CD14-positive monocyte (primary cell): ENCODE results near the gene DPP7. TPM values are rescaled to one million over a fixed set of nuclear protein-coding genes. Genes with fewer than 3 reads are reported as not detected.

ENCODE experiments used
- DNase-seq, 3 donors: peaks; one replicate each; pipeline ENCODE4 v3.0.0-alpha.2; 2011 to 2022
- H2AFZ ChIP-seq: 2 replicates; pipeline ENCODE4 v1.6.0; 2012; ENCODE audit warnings: mild to moderate bottlenecking, low read depth, low read length, inconsistent platforms; ENCODE audit not compliant: insufficient read depth, poor library complexity, severe bottlenecking
- H3K27ac ChIP-seq, 2 donors: 1 replicate in 1 of 2; 2 replicates in 1 of 2; pipeline ENCODE4 v1.5.1; 2012 to 2013; ENCODE audit warnings: low read length in 2 of 2, control low read depth in 1 of 2, inconsistent platforms in 1 of 2, low read depth in 1 of 2, mild to moderate bottlenecking in 1 of 2
- H3K27me3 ChIP-seq, 2 donors: one replicate each; pipeline versions ENCODE4 v1.6.0 to v1.6.1; 2011 to 2013; ENCODE audit warnings: low read length in 2 of 2; ENCODE audit not compliant: control insufficient read depth in 2 of 2, insufficient read depth in 2 of 2
- H3K36me3 ChIP-seq, 2 donors: replicated peaks in 1 of 2; 1 replicate in 1 of 2; 2 replicates in 1 of 2; pipeline versions ENCODE4 v1.5.1 to v1.6.1; 2012 to 2013; ENCODE audit warnings: low read length in 2 of 2, control low read depth in 1 of 2, inconsistent platforms in 1 of 2, mild to moderate bottlenecking in 1 of 2; ENCODE audit not compliant: insufficient read depth in 2 of 2, control insufficient read depth in 1 of 2
- H3K4me1 ChIP-seq, 2 donors: 1 replicate in 1 of 2; 2 replicates in 1 of 2; pipeline versions ENCODE4 v1.5.1 to v1.6.1; 2012 to 2013; ENCODE audit warnings: low read length in 2 of 2, control low read depth in 1 of 2, inconsistent platforms in 1 of 2, mild to moderate bottlenecking in 1 of 2, moderate library complexity in 1 of 2; ENCODE audit not compliant: insufficient read depth in 2 of 2, control insufficient read depth in 1 of 2
- H3K4me2 ChIP-seq: replicated peaks from 2 replicates; pipeline ENCODE3; 2012; ENCODE audit warnings: low read length, moderate library complexity, mild to moderate bottlenecking; ENCODE audit not compliant: poor library complexity, severe bottlenecking; ENCODE audit errors: extremely low read depth
- H3K4me3 ChIP-seq, 3 experiments: fragments of 200-600 bp in 1 of 3; sonication (generic) in 1 of 3; replicated peaks in 1 of 3; 1 replicate in 2 of 3; 2 replicates in 1 of 3; pipeline ENCODE4 v1.5.1; 2011 to 2013; ENCODE audit warnings: low read length in 3 of 3, mild to moderate bottlenecking in 3 of 3, control low read depth in 2 of 3, low read depth in 2 of 3, inconsistent platforms in 1 of 3, moderate library complexity in 1 of 3
- H3K79me2 ChIP-seq: 2 replicates; pipeline ENCODE4 v1.6.0; 2012; ENCODE audit warnings: mild to moderate bottlenecking, control low read depth, inconsistent platforms, low read length, moderate library complexity; ENCODE audit not compliant: insufficient read depth
- H3K9ac ChIP-seq: 2 replicates; pipeline ENCODE4 v1.6.0; 2017; ENCODE audit warnings: low read length, mild to moderate bottlenecking; ENCODE audit not compliant: insufficient read depth, poor library complexity, severe bottlenecking
- H3K9me3 ChIP-seq, 2 donors: replicated peaks in 1 of 2; 1 replicate in 1 of 2; 2 replicates in 1 of 2; pipeline versions ENCODE4 v1.5.1 to v1.6.1; 2012 to 2013; ENCODE audit warnings: low read length in 2 of 2, control low read depth in 1 of 2; ENCODE audit not compliant: control insufficient read depth in 1 of 2, insufficient read depth in 1 of 2
- H4K20me1 ChIP-seq: 2 replicates; pipeline ENCODE4 v1.6.0; 2012; ENCODE audit warnings: mild to moderate bottlenecking, low read length, control low read depth, moderate library complexity; ENCODE audit not compliant: insufficient read depth
- H3K27ac Mint-ChIP-seq, 7 donors: one replicate each; pipeline ENCODE4 v1.8.0; 2020; ENCODE audit warnings: mild to moderate bottlenecking in 7 of 7, mixed read lengths in 7 of 7, moderate library complexity in 6 of 7, inconsistent platforms in 2 of 7
- H3K27me3 Mint-ChIP-seq, 3 donors: one replicate each; pipeline ENCODE4 v1.8.0; 2021 to 2022; ENCODE audit warnings: low read depth in 3 of 3, mild to moderate bottlenecking in 3 of 3, mixed read lengths in 3 of 3, moderate library complexity in 3 of 3, inconsistent platforms in 1 of 3
- H3K36me3 Mint-ChIP-seq, 2 donors: one replicate each; pipeline ENCODE4 v1.8.0; 2020; ENCODE audit warnings: mixed read lengths in 2 of 2, inconsistent platforms in 1 of 2, mild to moderate bottlenecking in 1 of 2
- H3K4me1 Mint-ChIP-seq: one replicate; pipeline ENCODE4 v1.8.0; 2020; ENCODE audit warnings: mild to moderate bottlenecking, mixed read lengths
- H3K4me3 Mint-ChIP-seq, 2 donors: one replicate each; pipeline ENCODE4 v1.8.0; 2020; ENCODE audit warnings: mild to moderate bottlenecking in 2 of 2, mixed read lengths in 2 of 2, moderate library complexity in 1 of 2
- H3K9me3 Mint-ChIP-seq, 7 donors: one replicate each; pipeline ENCODE4 v1.8.0; 2020 to 2022; ENCODE audit warnings: mixed read lengths in 7 of 7, mild to moderate bottlenecking in 6 of 7, moderate library complexity in 6 of 7, inconsistent platforms in 2 of 7
- WGBS: methylation state at CpG from one replicate; pipeline ENCODE4 v1.1.5; 2013; ENCODE audit warnings: missing lambda C conversion rate; ENCODE audit not compliant: insufficient coverage; 5-methylcytosine and 5-hydroxymethylcytosine counted together
- intact Hi-C, 2 donors: fragments of 100-400 bp; cut with micrococcal nuclease; formaldehyde crosslinking; loops; one replicate each; pipeline versions ENCODE4 v1.15.0 to v1.15.1; 2023
- polyA plus RNA-seq, 3 donors: library from polyadenylated mRNA; depleted of rRNA in 1 of 3; unstranded in 2 of 3; stranded (reverse) in 1 of 3; fragments of 300-500 nt in 2 of 3; fragments of >200 nt in 1 of 3; fragmentation: Illumina TruSeq in 2 of 3; gene quantifications; 1 replicate in 2 of 3; 2 replicates in 1 of 3; pipeline ENCODE4 v1.2.3, GENCODE V29; 2012 to 2021
- TF ChIP-seq, protein P1 (sequence below): fragments of 200-600 bp; IDR thresholded peaks from one replicate; pipeline ENCODE4 v1.8.0; 2022; ENCODE audit warnings: antibody characterized with exemption, mild to moderate bottlenecking

Gene DPP7
- polyA plus RNA-seq, 3 donors = 68.3 to 287 (median 150) TPM

DNA sequence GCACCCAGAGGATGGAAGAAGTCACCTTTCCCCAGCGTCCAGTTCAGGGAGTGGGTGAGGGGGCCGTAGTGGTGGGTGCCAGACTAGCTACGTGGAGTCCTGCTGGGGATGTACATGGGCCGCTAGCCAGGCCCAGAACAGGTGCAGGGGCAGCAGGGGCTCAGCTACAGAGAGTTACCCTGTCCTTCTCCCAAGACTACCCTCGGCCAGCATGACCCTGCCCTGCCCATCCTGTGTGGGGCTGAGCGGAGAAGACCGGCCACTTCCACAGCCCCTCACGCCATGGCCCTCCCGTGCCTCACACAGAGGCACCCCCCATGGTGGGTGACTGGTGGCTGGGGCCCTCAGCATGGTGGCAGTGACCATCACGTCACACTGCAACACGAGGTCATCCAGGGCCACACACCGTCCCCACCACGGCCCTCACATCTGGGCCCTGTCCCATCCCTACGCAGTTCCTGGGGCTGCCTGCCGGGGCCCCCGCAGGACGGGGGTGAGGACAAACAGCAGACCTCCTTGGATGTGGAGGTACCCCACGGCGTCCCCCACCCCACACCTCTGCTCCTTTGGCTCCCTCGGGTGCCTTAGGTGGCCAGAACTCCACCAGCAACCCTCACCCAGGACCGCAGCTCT lies 977 bp upstream of the DPP7 start:
- H3K4me3 Mint-ChIP-seq = no peak overlapping the region
- WGBS = 85% methylated on average over 15 of the region's 21 CpGs
- peaks cover 14% of the 10 kb centered on the region for H4K20me1 ChIP-seq
- H3K27me3 ChIP-seq = peaks cover 0 to 3% of the 10 kb centered on the region in 2 donors
- no peak overlapping the region for H3K9ac ChIP-seq
- H3K4me1 ChIP-seq = peaks cover 15 to 17% of the 10 kb centered on the region in 2 donors
- intact Hi-C loops = loop anchor here in 1 of 2 donors (5.0 kb wide), 2 partner anchors 67 to 112 kb away; partner anchors contain the start of genes CYSRT1 and RNF224
- peaks cover 12% of the 10 kb centered on the region for H3K4me1 Mint-ChIP-seq
- H3K27ac Mint-ChIP-seq = no peak overlapping the region
- peak overlapping the region; percentile 85 for H3K4me2 ChIP-seq
- H3K36me3 ChIP-seq = peaks cover 21 to 25% of the 10 kb centered on the region in 2 donors
- H3K27me3 Mint-ChIP-seq = peaks cover 3 to 9% (median 6%) of the 10 kb centered on the region in 3 donors
- no peaks in the 10 kb centered on the region for H3K9me3 ChIP-seq
- peaks cover 0 to 3% (median 0%) of the 10 kb centered on the region in 7 donors for H3K9me3 Mint-ChIP-seq
- H2AFZ ChIP-seq = peak overlapping the region; percentile 93
- TF ChIP-seq, protein P1, sequence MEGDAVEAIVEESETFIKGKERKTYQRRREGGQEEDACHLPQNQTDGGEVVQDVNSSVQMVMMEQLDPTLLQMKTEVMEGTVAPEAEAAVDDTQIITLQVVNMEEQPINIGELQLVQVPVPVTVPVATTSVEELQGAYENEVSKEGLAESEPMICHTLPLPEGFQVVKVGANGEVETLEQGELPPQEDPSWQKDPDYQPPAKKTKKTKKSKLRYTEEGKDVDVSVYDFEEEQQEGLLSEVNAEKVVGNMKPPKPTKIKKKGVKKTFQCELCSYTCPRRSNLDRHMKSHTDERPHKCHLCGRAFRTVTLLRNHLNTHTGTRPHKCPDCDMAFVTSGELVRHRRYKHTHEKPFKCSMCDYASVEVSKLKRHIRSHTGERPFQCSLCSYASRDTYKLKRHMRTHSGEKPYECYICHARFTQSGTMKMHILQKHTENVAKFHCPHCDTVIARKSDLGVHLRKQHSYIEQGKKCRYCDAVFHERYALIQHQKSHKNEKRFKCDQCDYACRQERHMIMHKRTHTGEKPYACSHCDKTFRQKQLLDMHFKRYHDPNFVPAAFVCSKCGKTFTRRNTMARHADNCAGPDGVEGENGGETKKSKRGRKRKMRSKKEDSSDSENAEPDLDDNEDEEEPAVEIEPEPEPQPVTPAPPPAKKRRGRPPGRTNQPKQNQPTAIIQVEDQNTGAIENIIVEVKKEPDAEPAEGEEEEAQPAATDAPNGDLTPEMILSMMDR = no peak
- no peaks in the 10 kb centered on the region for H3K79me2 ChIP-seq
- no peak overlapping the region for H3K27ac ChIP-seq
- H3K4me3 ChIP-seq = peak overlapping the region in 1 of 3 experiments; percentile 70
- peaks cover 8 to 19% of the 10 kb centered on the region in 2 donors for H3K36me3 Mint-ChIP-seq
- DNase-seq = no peak

DNA sequence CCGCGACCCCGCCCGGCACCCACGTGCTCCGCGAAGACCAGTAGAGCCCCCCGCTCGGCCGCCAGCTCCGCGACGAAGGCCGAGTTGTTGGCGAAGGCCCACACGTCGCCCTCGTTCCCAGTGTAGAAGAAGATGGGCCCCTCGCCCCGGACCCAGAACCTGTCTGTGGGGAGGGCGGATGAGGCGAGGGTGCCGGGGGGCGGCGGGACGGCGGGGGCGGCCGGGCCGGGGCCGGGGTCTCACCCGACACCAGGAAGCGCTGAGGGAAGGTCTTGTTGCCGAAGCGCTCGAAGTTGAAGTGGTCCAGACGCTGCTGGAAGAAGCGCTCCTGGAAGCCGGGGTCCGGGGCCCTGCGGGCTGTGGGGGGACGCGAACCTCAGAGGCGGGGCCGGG lies 317 bp downstream of the DPP7 start:
- peaks cover 12% of the 10 kb centered on the region for H3K4me1 Mint-ChIP-seq
- intact Hi-C loops = no loop called here
- WGBS = under 1% methylated on average over 31 of the region's 45 CpGs
- H3K27ac Mint-ChIP-seq = no peak overlapping the region
- peak overlapping the region; percentile 60 for H3K4me3 Mint-ChIP-seq
- H3K27me3 Mint-ChIP-seq = peaks cover 3 to 7% (median 6%) of the 10 kb centered on the region in 3 donors
- Histone ChIP-seq H3K4me1 (peaks cover 15 to 17% of the 10 kb centered on the region in 2 donors), H3K9ac (peak overlapping the region; percentile 63), H3K9me3 (no peaks in the 10 kb centered on the region), H4K20me1 (peaks cover 19% of the 10 kb centered on the region), H3K4me3 (peak overlapping the region; percentile 30 to 70 (median 34)), H3K36me3 (peaks cover 34 to 38% of the 10 kb centered on the region in 2 donors), H3K27ac (no peak overlapping the region), H3K27me3 (peaks cover 0 to 3% of the 10 kb centered on the region in 2 donors), H3K79me2 (no peaks in the 10 kb centered on the region), H3K4me2 (peak overlapping the region; percentile 85), H2AFZ (peak overlapping the region; percentile 93)
- peaks cover 0 to 3% (median 0%) of the 10 kb centered on the region in 7 donors for H3K9me3 Mint-ChIP-seq
- DNase-seq = no peak
- peaks cover 8 to 29% of the 10 kb centered on the region in 2 donors for H3K36me3 Mint-ChIP-seq
- TF ChIP-seq, protein P1 = no peak
